Measurements from ENCODE around the gene PA2G4.

DNA sequence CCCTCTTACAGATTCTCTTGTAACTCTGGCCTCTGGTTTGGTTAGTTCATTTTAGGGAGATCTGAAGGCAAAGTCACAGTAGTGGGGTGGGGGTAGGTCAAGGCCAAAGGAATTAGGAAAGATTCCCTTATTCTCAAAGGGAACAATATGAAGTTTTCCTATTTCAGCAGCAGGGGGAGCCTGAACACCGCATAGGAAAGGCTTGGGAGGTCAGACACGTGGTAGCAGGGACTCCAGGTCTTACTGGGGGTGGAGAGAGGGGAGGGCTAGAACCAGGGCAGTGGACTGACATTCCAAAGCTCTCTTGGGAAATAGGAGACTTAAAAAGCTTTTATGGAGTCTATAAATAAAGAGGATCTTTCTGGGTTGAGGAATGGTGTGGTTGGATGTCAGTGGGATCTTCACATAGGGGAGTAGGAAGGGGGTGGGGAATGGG lies 15.0 kb downstream of the PA2G4 start:
- TF ChIP-seq POLR2A (IDR thresholded peaks at IDR 0.05; ENCODE audit: low read length) (no peak), GATA1 (IDR thresholded peaks at IDR 0.05; ENCODE audit: low read depth, low read length) (no peak)

Measured in erythroblast (primary cell).